HepG2 (cell line): ENCODE data around the gene ZKSCAN1. TPM values are rescaled to one million over a fixed set of nuclear protein-coding genes. Genes with fewer than 3 reads are reported as not detected.

ENCODE experiments used
- ARID2 ChIP-seq: sonication (generic); formaldehyde crosslinking; IDR thresholded peaks from 2 replicates; pipeline ENCODE4 v1.8.1; 2022; ENCODE audit warnings: mild to moderate bottlenecking, missing genetic modification reagents, borderline replicate concordance
- BRCA1 ChIP-seq: sonication (generic); formaldehyde crosslinking; IDR thresholded peaks from 2 replicates; pipeline ENCODE4 v1.4.0; 2020; ENCODE audit warnings: missing genetic modification reagents
- NRL ChIP-seq: sonication (generic); formaldehyde crosslinking; IDR thresholded peaks from 2 replicates; pipeline ENCODE4 v1.5.0; 2020; ENCODE audit warnings: missing genetic modification reagents, mild to moderate bottlenecking, moderate library complexity, borderline replicate concordance
- POGK ChIP-seq: sonication (generic); formaldehyde crosslinking; conservative IDR thresholded peaks from 2 replicates; pipeline ENCODE4 v1.8.0; 2022; ENCODE audit warnings: mild to moderate bottlenecking, moderate library complexity, missing genetic modification reagents
- SMAD3 ChIP-seq: sonication (generic); formaldehyde crosslinking; IDR thresholded peaks from 2 replicates; pipeline ENCODE4 v1.4.0; 2020; ENCODE audit warnings: missing genetic modification reagents
- TRIM24 ChIP-seq: sonication (generic); formaldehyde crosslinking; IDR thresholded peaks from 2 replicates; pipeline ENCODE4 v1.8.0; 2022; ENCODE audit warnings: mild to moderate bottlenecking, missing genetic modification reagents
- ZNF234 ChIP-seq: sonication (generic); formaldehyde crosslinking; conservative IDR thresholded peaks from 2 replicates; pipeline ENCODE4 v1.5.1; 2020; ENCODE audit warnings: mild to moderate bottlenecking, missing genetic modification reagents
- ZNF318 ChIP-seq: sonication (generic); formaldehyde crosslinking; IDR thresholded peaks from 2 replicates; pipeline ENCODE4 v1.4.0; 2020; ENCODE audit warnings: mild to moderate bottlenecking, missing genetic modification reagents
- ZNF468 ChIP-seq: sonication (generic); formaldehyde crosslinking; IDR thresholded peaks from 2 replicates; pipeline ENCODE4 v1.8.0; 2022; ENCODE audit warnings: mild to moderate bottlenecking, moderate library complexity, missing genetic modification reagents
- ZNF775 ChIP-seq: sonication (generic); formaldehyde crosslinking; IDR thresholded peaks from 2 replicates; pipeline ENCODE4 v1.4.0; 2020; ENCODE audit warnings: missing genetic modification reagents, mild to moderate bottlenecking, moderate library complexity, borderline replicate concordance
- ZNF790 ChIP-seq: sonication (generic); formaldehyde crosslinking; IDR thresholded peaks from 2 replicates; pipeline ENCODE4 v1.8.0; 2022; ENCODE audit warnings: missing genetic modification reagents, mild to moderate bottlenecking, borderline replicate concordance
- polyA plus RNA-seq, 8 experiments: library from polyadenylated mRNA; depleted of rRNA in 3 of 8; stranded (reverse) in 7 of 8; unstranded in 1 of 8; fragments of >200 nt; fragmentation: Illumina TruSeq in 4 of 8; extraction: Trizol in 4 of 8; gene quantifications; 2 replicates each; pipeline versions ENCODE4 v1.2.1 to v1.2.3, GENCODE V29; 2011 to 2016; ENCODE audit warnings: low read depth in 4 of 8, missing spikeins in 1 of 8, mixed read lengths in 1 of 8; ENCODE audit not compliant: insufficient read depth in 1 of 8
- total RNA-seq, 5 experiments: library from RNA; depleted of rRNA; stranded (reverse); fragments of >200 nt; fragmentation: Illumina TruSeq; extraction: Trizol; gene quantifications; 2 replicates each; pipeline ENCODE4 v1.2.3, GENCODE V29; 2016; ENCODE audit warnings: low read depth in 1 of 5
- TF ChIP-seq, protein P1 (sequence below): fragments of 450-650 bp; IDR thresholded peaks from 2 replicates; pipeline ENCODE4 v1.6.1; 2017; ENCODE audit warnings: mild to moderate bottlenecking
- TF ChIP-seq, protein P2 (sequence below): sonication (generic); formaldehyde crosslinking; IDR thresholded peaks from 2 replicates; pipeline ENCODE4 v1.4.0; 2020; ENCODE audit warnings: missing genetic modification reagents, borderline replicate concordance

The ZKSCAN1 gene
- total and polyA plus RNA-seq, 2 of the 13 experiments (the other 11 are each of a cell fraction or from before 2014, with no cell fraction given) = 46.4 to 60.6 TPM

DNA sequence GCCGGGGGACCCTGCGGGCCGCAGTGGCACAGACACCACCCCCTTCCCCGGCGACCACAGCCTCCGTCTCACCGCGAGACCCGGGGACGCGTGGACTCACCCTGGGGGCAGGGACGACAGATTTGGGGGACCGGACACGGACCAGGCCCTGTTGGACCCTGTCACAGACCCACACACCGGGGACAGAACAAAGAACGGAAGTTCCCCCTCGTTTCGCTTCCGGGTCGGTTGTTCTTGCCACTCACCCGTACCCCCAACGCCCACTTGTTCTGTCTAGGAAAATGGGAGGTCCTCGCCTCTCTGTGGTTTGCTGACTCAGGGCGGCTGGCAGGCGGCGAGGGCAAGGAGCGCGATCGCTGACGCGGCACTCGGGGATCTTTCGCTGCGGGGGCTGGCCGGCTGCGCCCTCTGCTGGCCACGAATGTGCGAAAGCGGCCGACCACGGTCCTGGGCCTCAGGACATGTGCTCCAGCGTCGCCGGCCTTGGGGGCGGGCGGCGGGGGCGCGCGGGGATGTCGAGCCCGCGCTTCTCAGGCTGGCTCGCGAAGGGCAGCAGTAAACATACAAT is 66.2 kb downstream of the ZKSCAN1 start, which contains the start of gene ZNF3 (continued):
- TF ChIP-seq ZNF318 (CRISPR knock-in tag) = no peak
- TF ChIP-seq ZNF468 (CRISPR knock-in tag) = no peak
- no peak for TF ChIP-seq ZNF234 (CRISPR knock-in tag)
- no peak for TF ChIP-seq ZNF775
- 0 out of 2 replicates have a peak, but pooled peaks have one; percentile 38 for TF ChIP-seq ZNF790
- TF ChIP-seq, protein P1, sequence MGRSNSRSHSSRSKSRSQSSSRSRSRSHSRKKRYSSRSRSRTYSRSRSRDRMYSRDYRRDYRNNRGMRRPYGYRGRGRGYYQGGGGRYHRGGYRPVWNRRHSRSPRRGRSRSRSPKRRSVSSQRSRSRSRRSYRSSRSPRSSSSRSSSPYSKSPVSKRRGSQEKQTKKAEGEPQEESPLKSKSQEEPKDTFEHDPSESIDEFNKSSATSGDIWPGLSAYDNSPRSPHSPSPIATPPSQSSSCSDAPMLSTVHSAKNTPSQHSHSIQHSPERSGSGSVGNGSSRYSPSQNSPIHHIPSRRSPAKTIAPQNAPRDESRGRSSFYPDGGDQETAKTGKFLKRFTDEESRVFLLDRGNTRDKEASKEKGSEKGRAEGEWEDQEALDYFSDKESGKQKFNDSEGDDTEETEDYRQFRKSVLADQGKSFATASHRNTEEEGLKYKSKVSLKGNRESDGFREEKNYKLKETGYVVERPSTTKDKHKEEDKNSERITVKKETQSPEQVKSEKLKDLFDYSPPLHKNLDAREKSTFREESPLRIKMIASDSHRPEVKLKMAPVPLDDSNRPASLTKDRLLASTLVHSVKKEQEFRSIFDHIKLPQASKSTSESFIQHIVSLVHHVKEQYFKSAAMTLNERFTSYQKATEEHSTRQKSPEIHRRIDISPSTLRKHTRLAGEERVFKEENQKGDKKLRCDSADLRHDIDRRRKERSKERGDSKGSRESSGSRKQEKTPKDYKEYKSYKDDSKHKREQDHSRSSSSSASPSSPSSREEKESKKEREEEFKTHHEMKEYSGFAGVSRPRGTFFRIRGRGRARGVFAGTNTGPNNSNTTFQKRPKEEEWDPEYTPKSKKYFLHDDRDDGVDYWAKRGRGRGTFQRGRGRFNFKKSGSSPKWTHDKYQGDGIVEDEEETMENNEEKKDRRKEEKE = no peak
- TF ChIP-seq POGK (CRISPR knock-in tag) = peak; percentile 91
- TF ChIP-seq NRL (CRISPR knock-in tag) = peak; percentile 87; the same call in 1 of the 2 replicates
- no peak; the same call in 1 of the 2 replicates for TF ChIP-seq BRCA1
- no peak for TF ChIP-seq ARID2 (CRISPR knock-in tag)
- TF ChIP-seq SMAD3 (CRISPR knock-in tag) = peak; percentile 87
- no peak for TF ChIP-seq TRIM24 (CRISPR knock-in tag)
- TF ChIP-seq, protein P2, sequence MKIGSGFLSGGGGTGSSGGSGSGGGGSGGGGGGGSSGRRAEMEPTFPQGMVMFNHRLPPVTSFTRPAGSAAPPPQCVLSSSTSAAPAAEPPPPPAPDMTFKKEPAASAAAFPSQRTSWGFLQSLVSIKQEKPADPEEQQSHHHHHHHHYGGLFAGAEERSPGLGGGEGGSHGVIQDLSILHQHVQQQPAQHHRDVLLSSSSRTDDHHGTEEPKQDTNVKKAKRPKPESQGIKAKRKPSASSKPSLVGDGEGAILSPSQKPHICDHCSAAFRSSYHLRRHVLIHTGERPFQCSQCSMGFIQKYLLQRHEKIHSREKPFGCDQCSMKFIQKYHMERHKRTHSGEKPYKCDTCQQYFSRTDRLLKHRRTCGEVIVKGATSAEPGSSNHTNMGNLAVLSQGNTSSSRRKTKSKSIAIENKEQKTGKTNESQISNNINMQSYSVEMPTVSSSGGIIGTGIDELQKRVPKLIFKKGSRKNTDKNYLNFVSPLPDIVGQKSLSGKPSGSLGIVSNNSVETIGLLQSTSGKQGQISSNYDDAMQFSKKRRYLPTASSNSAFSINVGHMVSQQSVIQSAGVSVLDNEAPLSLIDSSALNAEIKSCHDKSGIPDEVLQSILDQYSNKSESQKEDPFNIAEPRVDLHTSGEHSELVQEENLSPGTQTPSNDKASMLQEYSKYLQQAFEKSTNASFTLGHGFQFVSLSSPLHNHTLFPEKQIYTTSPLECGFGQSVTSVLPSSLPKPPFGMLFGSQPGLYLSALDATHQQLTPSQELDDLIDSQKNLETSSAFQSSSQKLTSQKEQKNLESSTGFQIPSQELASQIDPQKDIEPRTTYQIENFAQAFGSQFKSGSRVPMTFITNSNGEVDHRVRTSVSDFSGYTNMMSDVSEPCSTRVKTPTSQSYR = peak; percentile 33; the same call in 1 of the 2 replicates
